ENCODE data around the gene CDH4. TPM values are rescaled to one million over a fixed set of nuclear protein-coding genes. Genes with fewer than 3 reads are reported as not detected.

CDH4 gene
- total and polyA plus RNA-seq, 8 donors, result under 0.01 to 2.2 (median 0.11) TPM; not detected in 2

DNA sequence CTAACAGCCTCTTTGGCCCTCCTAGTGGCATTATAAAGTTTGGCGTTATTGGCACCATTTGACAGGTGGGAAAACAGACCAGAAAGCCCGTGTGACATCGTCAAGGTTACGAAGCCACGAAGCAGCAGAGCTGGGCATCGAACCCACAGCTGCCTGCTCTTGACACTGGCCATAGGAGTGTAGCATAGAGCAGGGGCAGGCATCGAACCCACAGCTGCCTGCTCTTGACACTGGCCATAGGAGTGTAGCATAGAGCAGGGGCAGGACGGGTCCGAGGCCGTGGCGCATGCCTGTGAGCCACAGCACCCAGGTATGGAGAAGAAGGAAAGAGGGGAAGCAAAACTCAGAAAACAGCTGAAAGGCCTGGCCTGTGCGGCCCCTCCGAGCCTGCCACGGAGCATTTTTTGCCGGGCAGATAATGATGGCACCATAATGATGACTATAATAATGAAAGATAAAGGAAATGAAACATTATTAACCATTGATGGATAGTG is 33.1 kb downstream of the CDH4 start:
- Histone ChIP-seq H3K4me3 (no peak overlapping the region), H3K4me1 (no peaks in the 10 kb centered on the region), H3K27me3 (peaks cover 0 to 27% (median 0%) of the 10 kb centered on the region in 3 donors), H3K36me3 (no peaks in the 10 kb centered on the region), H3K27ac (no peak overlapping the region), H3K9me3 (peaks cover 0 to 3% (median under 1%) of the 10 kb centered on the region in 4 donors)
- intact Hi-C loops (cut with DNase I; ENCODE audit: low total_unique reads), result no loop called here
- no peak for DNase-seq
- 83 to 88% (median 83%) methylated on average over 15 of the region's 15 CpGs for WGBS, 5 donors
- TF ChIP-seq POLR2AphosphoS5 (IDR thresholded peaks at IDR 0.05) (no peak), EP300 (IDR thresholded peaks at IDR 0.05) (no peak), POLR2A (IDR thresholded peaks at IDR 0.05) (no peak)
- TF ChIP-seq, protein P1, sequence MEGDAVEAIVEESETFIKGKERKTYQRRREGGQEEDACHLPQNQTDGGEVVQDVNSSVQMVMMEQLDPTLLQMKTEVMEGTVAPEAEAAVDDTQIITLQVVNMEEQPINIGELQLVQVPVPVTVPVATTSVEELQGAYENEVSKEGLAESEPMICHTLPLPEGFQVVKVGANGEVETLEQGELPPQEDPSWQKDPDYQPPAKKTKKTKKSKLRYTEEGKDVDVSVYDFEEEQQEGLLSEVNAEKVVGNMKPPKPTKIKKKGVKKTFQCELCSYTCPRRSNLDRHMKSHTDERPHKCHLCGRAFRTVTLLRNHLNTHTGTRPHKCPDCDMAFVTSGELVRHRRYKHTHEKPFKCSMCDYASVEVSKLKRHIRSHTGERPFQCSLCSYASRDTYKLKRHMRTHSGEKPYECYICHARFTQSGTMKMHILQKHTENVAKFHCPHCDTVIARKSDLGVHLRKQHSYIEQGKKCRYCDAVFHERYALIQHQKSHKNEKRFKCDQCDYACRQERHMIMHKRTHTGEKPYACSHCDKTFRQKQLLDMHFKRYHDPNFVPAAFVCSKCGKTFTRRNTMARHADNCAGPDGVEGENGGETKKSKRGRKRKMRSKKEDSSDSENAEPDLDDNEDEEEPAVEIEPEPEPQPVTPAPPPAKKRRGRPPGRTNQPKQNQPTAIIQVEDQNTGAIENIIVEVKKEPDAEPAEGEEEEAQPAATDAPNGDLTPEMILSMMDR (IDR thresholded peaks at IDR 0.05), result no peak

DNA sequence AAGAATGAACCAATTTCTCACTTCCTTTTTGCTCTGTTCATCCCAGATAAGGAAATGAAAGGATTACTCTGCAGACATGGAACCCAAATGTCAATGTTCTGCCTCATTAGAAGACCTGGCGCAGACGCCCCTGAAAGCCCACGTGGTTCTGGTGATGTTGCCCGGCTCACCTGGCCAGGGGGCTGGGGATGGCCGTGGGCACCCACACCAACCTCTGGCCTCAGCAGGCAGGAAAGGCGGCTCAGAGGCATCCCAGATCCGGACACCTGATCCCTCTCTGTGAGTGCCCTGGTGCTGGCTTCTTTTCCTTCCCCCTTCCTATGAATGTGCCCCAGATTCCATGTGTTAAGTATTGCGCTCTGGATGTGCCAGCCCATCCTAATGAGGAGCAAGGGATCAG is 33.6 kb downstream of the CDH4 start:
- Histone ChIP-seq H3K4me3 (no peak overlapping the region), H3K9me3 (peaks cover 0 to 5% (median 2%) of the 10 kb centered on the region in 4 donors), H3K27ac (no peak overlapping the region), H3K4me1 (no peaks in the 10 kb centered on the region), H3K36me3 (no peaks in the 10 kb centered on the region), H3K27me3 (peaks cover 0 to 25% (median 0%) of the 10 kb centered on the region in 3 donors)
- intact Hi-C loops (cut with DNase I; ENCODE audit: low total_unique reads), result no loop called here
- WGBS, 5 donors, result 85 to 91% (median 86%) methylated on average over 8 of the region's 8 CpGs
- TF ChIP-seq, protein P1 (IDR thresholded peaks at IDR 0.05), result no peak
- TF ChIP-seq POLR2AphosphoS5 (IDR thresholded peaks at IDR 0.05) (no peak), POLR2A (IDR thresholded peaks at IDR 0.05) (no peak), EP300 (IDR thresholded peaks at IDR 0.05) (no peak)
- no peak for DNase-seq

DNA sequence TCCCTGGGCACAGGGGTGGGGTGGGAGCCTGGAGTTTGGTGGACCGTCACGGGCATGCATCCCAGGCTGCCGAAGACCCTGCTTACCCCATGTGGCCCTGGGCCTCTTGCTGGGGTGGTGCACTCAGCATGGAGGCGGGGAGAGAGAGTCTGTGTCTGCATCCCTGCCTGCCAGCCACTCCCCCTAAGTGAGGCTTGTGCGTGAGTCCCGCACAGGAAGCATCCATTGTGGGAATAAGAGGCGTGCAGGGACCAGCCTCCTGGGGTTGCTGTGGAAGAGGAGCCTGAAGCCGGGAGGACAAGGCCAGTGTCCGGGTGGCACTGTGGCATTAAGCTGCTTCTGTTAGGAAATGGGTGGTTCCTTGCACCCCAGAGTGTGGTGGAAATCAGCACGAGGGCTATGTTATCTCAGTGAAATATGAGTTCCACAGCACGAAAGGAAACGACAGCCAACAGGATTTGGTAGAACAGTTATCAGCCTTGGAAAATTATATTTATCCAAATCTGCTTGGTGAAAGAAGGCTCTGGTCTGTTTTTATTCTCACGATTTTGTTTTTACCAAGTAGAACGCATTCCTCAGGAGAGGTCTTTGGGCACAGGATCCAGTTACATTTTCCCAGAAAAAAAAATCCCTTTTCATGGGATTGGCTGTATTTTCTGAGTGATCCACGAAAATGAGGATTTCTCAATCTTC is 35.7 kb downstream of the CDH4 start:
- no peak for DNase-seq
- Histone ChIP-seq H3K27me3 (peaks cover 0 to 30% (median 0%) of the 10 kb centered on the region in 3 donors), H3K4me3 (no peak overlapping the region), H3K4me1 (no peaks in the 10 kb centered on the region), H3K27ac (no peak overlapping the region), H3K36me3 (no peaks in the 10 kb centered on the region), H3K9me3 (peaks cover 0 to 7% (median 2%) of the 10 kb centered on the region in 4 donors)
- TF ChIP-seq POLR2A (IDR thresholded peaks at IDR 0.05), result no peak
- TF ChIP-seq, protein P1 (IDR thresholded peaks at IDR 0.05), result no peak
- no peak for TF ChIP-seq POLR2AphosphoS5 (IDR thresholded peaks at IDR 0.05)
- no peak for TF ChIP-seq EP300 (IDR thresholded peaks at IDR 0.05)
- intact Hi-C loops (cut with DNase I; ENCODE audit: low total_unique reads), result no loop called here
- WGBS, 5 donors, result 50 to 63% (median 53%) methylated on average over 9 to 15 of the region's 15 CpGs

DNA sequence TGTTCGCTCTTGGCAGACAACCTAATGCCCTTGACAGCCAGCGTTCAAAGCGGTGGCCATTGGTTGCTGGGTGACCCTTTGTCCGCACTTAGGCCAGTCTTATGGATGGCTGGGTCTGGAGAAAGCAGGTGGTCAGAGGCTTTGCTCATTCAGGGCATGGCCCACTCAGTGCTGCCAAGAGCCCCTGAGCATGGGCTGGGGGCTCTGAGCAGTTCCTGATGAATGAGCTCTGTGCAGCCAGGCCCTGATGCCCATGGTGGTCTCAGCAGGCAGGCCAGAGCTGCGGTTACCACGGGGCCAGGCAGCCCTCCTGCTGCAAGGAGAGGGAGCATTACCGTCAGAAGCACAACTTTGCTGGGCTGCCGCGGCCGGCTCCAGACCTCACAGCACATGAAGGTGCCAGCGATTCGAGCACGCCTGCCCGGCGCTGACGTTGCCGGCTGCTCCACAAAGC is 36.3 kb downstream of the CDH4 start:
- no peaks in the 10 kb centered on the region for H3K4me1 ChIP-seq
- H3K27me3 ChIP-seq, result peaks cover 0 to 36% (median 0%) of the 10 kb centered on the region in 3 donors
- TF ChIP-seq POLR2AphosphoS5 (IDR thresholded peaks at IDR 0.05) (no peak), POLR2A (IDR thresholded peaks at IDR 0.05) (no peak)
- TF ChIP-seq, protein P1 (IDR thresholded peaks at IDR 0.05), result no peak
- H3K4me3 ChIP-seq, result no peak overlapping the region
- peaks cover 0 to 7% (median 2%) of the 10 kb centered on the region in 4 donors for H3K9me3 ChIP-seq
- H3K36me3 ChIP-seq, result no peaks in the 10 kb centered on the region
- H3K27ac ChIP-seq, result no peak overlapping the region
- DNase-seq, result no peak
- intact Hi-C loops (cut with DNase I; ENCODE audit: low total_unique reads), result no loop called here
- WGBS, 5 donors, result 83 to 88% (median 86%) methylated on average over 15 to 17 of the region's 17 CpGs
